ENCODE measurements around the gene IPO9.
A peak's percentile ranks its signal among the peaks of the same experiment; 100 is the strongest.

- TF ChIP-seq ISL1 (CRISPR knock-in tag; IDR thresholded peaks at IDR 0.05), result no peak
- TF ChIP-seq CSRNP3 (CRISPR knock-in tag; IDR thresholded peaks at IDR 0.05), result no peak
- TF ChIP-seq ARNTL (CRISPR knock-in tag; IDR thresholded peaks at IDR 0.05; ENCODE audit: borderline replicate concordance, low read depth), result no peak
- TF ChIP-seq ZC3H10 (CRISPR knock-in tag; IDR thresholded peaks at IDR 0.05), result 0 out of 2 replicates have a peak, but pooled peaks have one; percentile 2
- TF ChIP-seq PATZ1 (CRISPR knock-in tag; IDR thresholded peaks at IDR 0.05; ENCODE audit: borderline replicate concordance), result no peak
- TF ChIP-seq CREB5 (CRISPR knock-in tag; IDR thresholded peaks at IDR 0.05; ENCODE audit: low read depth), result no peak
Measured at GRCh38 chr1:201884425-201884824, 55.5 kb downstream of the IPO9 start.
